ENCODE results near the gene ZNF823. TPM values are rescaled to one million over a fixed set of nuclear protein-coding genes. Genes with fewer than 3 reads are reported as not detected.

Gene ZNF823
- total and polyA plus RNA-seq, 10 donors: 1.3 to 5.2 (median 3.6) TPM

GRCh38 chr19:11692127-11692790 lies 46.5 kb downstream of the ZNF823 start:
- TF ChIP-seq CTCF (IDR thresholded peaks at IDR 0.05 in 8 of 11, conservative IDR thresholded peaks at IDR 0.05 in 3 of 11): no peak
- TF ChIP-seq POLR2A (IDR thresholded peaks at IDR 0.05): no peak
- TF ChIP-seq POLR2AphosphoS5 (IDR thresholded peaks at IDR 0.05): no peak
- no peak overlapping the region for H3K27ac ChIP-seq
- H3K9me3 ChIP-seq: peaks cover 0 to 4% (median 1%) of the 10 kb centered on the region in 8 donors
- no peak for DNase-seq
- intact Hi-C loops (cut with DNase I; ENCODE audit: low total_unique reads): no loop called here
- H3K4me3 ChIP-seq: no peak overlapping the region
- peaks cover 6 to 21% (median 15%) of the 10 kb centered on the region in 6 donors for H3K4me1 ChIP-seq
- H3K27me3 ChIP-seq (replicated peaks in 1 of 7): peaks cover 0 to 53% (median 12%) of the 10 kb centered on the region in 7 donors
- no peaks in the 10 kb centered on the region for H3K36me3 ChIP-seq
- WGBS, 5 donors: 80 to 93% (median 93%) methylated on average over 10 to 11 of the region's 11 CpGs

GRCh38 chr19:11685676-11686650 lies 52.8 kb downstream of the ZNF823 start:
- Histone ChIP-seq H3K36me3 (peaks cover 0 to 3% (median 0%) of the 10 kb centered on the region in 6 donors), H3K27ac (no peak overlapping the region), H3K27me3 (replicated peaks in 1 of 7) (peaks cover 0 to 4% (median 0%) of the 10 kb centered on the region in 7 donors), H3K4me3 (no peak overlapping the region), H3K9me3 (peaks cover 2 to 67% (median 60%) of the 10 kb centered on the region in 8 donors), H3K4me1 (no peaks in the 10 kb centered on the region)
- 77 to 90% (median 85%) methylated on average over 4 of the region's 4 CpGs for WGBS, 5 donors
- DNase-seq: no peak
- intact Hi-C loops (cut with DNase I; ENCODE audit: low total_unique reads): no loop called here
- TF ChIP-seq CTCF (IDR thresholded peaks at IDR 0.05 in 8 of 11, conservative IDR thresholded peaks at IDR 0.05 in 3 of 11): no peak

DNA sequence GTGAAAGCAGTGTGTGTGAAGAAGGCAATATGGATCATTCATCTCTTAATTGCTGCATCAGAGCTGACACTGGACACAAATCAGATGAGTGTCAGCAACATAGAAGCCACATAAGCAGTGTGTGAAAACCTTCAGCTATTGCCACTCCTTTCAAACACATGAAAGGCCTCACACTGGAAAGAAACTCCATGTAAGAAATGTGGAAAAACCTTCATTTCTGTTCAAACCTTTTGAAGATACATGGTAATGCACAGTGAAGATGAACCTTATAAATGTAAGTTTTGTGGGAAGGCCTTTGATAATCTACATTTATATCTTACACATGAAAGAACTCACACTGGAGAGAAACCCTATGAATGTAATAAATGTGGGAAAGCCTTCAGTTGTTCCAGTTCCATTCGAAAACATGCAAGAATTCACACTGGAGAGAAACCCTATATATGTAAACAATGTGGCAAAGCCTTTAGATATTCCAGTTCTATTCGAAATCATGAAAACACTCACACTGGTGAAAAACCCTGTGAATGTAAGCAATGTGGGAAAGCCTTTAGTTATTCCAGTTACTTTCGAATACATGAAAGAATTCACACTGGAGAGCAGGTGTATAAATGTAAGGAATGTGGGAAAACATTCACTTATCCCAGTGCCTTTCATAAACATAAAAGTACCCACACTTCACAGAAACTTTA lies 53.6 kb downstream of the ZNF823 start:
- intact Hi-C loops (cut with DNase I; ENCODE audit: low total_unique reads): no loop called here
- no peak for TF ChIP-seq POLR2A (IDR thresholded peaks at IDR 0.05)
- no peak for TF ChIP-seq POLR2AphosphoS5 (IDR thresholded peaks at IDR 0.05)
- peaks cover 0 to 3% (median 0%) of the 10 kb centered on the region in 7 donors for H3K27me3 ChIP-seq (replicated peaks in 1 of 7)
- 83 to 96% (median 88%) methylated on average over 3 of the region's 3 CpGs for WGBS, 5 donors
- H3K36me3 ChIP-seq: peaks cover 0 to 3% (median 0%) of the 10 kb centered on the region in 6 donors
- H3K27ac ChIP-seq: no peak overlapping the region
- peaks cover 2 to 76% (median 68%) of the 10 kb centered on the region in 8 donors for H3K9me3 ChIP-seq
- H3K4me3 ChIP-seq: no peak overlapping the region
- DNase-seq: no peak
- H3K4me1 ChIP-seq: no peaks in the 10 kb centered on the region

DNA sequence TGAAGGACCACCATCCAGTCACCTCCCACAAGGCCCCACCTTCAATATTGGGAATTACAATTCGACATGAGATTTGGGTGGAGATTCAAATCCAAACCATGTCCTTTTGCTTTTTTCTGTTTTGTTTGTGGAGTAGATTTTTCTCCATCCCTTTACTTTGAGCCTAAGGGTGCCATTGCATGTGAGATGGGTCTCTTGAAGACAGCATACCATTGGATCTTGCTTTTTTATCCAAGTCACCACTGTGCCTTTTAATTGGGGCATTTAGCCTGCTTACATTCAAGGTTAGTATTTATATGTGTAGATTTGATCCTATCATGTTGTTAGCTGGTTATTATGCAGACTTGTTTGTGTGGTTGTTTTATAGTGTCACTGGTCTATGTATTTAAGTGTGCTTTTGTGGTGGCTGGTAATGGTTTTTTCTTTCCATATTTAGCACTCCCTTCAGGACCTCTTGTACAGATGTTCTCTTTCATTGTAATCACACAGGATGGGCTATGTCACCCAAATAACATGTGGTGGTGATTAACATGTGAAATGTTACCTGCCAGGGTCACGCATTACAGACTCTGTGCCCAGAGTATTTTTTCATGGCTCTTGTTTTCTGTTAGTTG lies 58.0 kb downstream of the ZNF823 start:
- H3K36me3 ChIP-seq: peaks cover 0 to 3% (median 0%) of the 10 kb centered on the region in 6 donors
- intact Hi-C loops (cut with DNase I; ENCODE audit: low total_unique reads): no loop called here
- H3K4me3 ChIP-seq: no peak overlapping the region
- H3K4me1 ChIP-seq: no peaks in the 10 kb centered on the region
- H3K27ac ChIP-seq: no peak overlapping the region
- WGBS, 5 donors: 91 to 100% (median 93%) methylated on average over 2 of the region's 2 CpGs
- DNase-seq: no peak
- H3K27me3 ChIP-seq (replicated peaks in 1 of 7): peaks cover 0 to 5% (median 0%) of the 10 kb centered on the region in 7 donors
- peaks cover 2 to 94% (median 80%) of the 10 kb centered on the region in 8 donors for H3K9me3 ChIP-seq
- TF ChIP-seq POLR2AphosphoS5 (IDR thresholded peaks at IDR 0.05) (no peak), POLR2A (IDR thresholded peaks at IDR 0.05) (no peak), CTCF (IDR thresholded peaks at IDR 0.05 in 8 of 11, conservative IDR thresholded peaks at IDR 0.05 in 3 of 11) (no peak)

Measured in spleen (tissue), 11 donors.